HG02588 (cell line): ENCODE results near the gene GALNT11.
"Not testable (repeated sequence)": the region's sequence is repeated elsewhere in the genome, so short reads cannot be mapped to it uniquely, and the experiment has no call there.

Source experiments
- ATAC-seq: cut with Tn5 transposase; IDR thresholded peaks from one replicate; pipeline ENCODE4 v1.9.1; 2021; ENCODE audit warnings: mild to moderate bottlenecking, moderate library complexity; ENCODE audit not compliant: unreplicated experiment

The GALNT11 gene

GRCh38 chr7:152027491-152028365 is 2.3 kb downstream of the GALNT11 start:
- ATAC-seq: not testable (repeated sequence)

GRCh38 chr7:152030059-152030458 is 4.6 kb downstream of the GALNT11 start:
- not testable (repeated sequence) for ATAC-seq

- ATAC-seq: not testable (repeated sequence)
Measured at GRCh38 chr7:152030639-152031038, 5.2 kb downstream of the GALNT11 start.

- no peak for ATAC-seq
Measured at GRCh38 chr7:152035817-152036216, 10.3 kb downstream of the GALNT11 start.

GRCh38 chr7:152038410-152038809 is 12.9 kb downstream of the GALNT11 start:
- ATAC-seq: not testable (repeated sequence)

- not testable (repeated sequence) for ATAC-seq
Measured at GRCh38 chr7:152043086-152043485, 17.6 kb downstream of the GALNT11 start.

GRCh38 chr7:152044909-152045308 is 19.4 kb downstream of the GALNT11 start:
- ATAC-seq: not testable (repeated sequence)

- no peak for ATAC-seq
Measured at GRCh38 chr7:152046531-152046930, 21.1 kb downstream of the GALNT11 start.

GRCh38 chr7:152048051-152048450 is 22.6 kb downstream of the GALNT11 start:
- no peak for ATAC-seq

GRCh38 chr7:152050547-152050971 is 25.1 kb downstream of the GALNT11 start:
- ATAC-seq: no peak

GRCh38 chr7:152051968-152052367 is 26.5 kb downstream of the GALNT11 start:
- ATAC-seq: no peak

- no peak for ATAC-seq
Measured at GRCh38 chr7:152052771-152053170, 27.3 kb downstream of the GALNT11 start.

- no peak for ATAC-seq
Measured at GRCh38 chr7:152054367-152055230, 29.1 kb downstream of the GALNT11 start.

GRCh38 chr7:152056621-152057274 is 31.3 kb downstream of the GALNT11 start:
- ATAC-seq: no peak

- no peak for ATAC-seq
Measured at GRCh38 chr7:152059311-152059710, 33.8 kb downstream of the GALNT11 start.

- not testable (repeated sequence) for ATAC-seq
Measured at GRCh38 chr7:152061086-152061485, 35.6 kb downstream of the GALNT11 start.

GRCh38 chr7:152063192-152063591 is 37.7 kb downstream of the GALNT11 start:
- not testable (repeated sequence) for ATAC-seq

GRCh38 chr7:152063821-152064220 is 38.3 kb downstream of the GALNT11 start:
- not testable (repeated sequence) for ATAC-seq

GRCh38 chr7:152065800-152066344 is 40.4 kb downstream of the GALNT11 start:
- not testable (repeated sequence) for ATAC-seq

- no peak for ATAC-seq
Measured at GRCh38 chr7:152072421-152072820, 46.9 kb downstream of the GALNT11 start.

GRCh38 chr7:152073352-152073751 is 47.9 kb downstream of the GALNT11 start:
- no peak for ATAC-seq
